ENCODE measurements around the gene PLCB4. TPM values are rescaled to one million over a fixed set of nuclear protein-coding genes. Genes with fewer than 3 reads are reported as not detected.

Gene PLCB4
- total and polyA plus RNA-seq, 7 experiments from 2014 or later, result 0.05 to 0.09 TPM; not detected in 5

- POLR2A ChIA-PET, result no interaction called here
- no peak for ATAC-seq
- Mint-ChIP-seq H3K36me3 (no peaks in the 10 kb centered on the region), H3K4me3 (no peak overlapping the region), H3K4me1 (no peaks in the 10 kb centered on the region), H3K9me3 (peaks cover 0 to 3% (median 0%) of the 10 kb centered on the region in 11 donors), H3K27me3 (no peaks in the 10 kb centered on the region), H3K27ac (no peak overlapping the region)
- Histone ChIP-seq H3K27ac (ENCODE audit: low read depth, low read length) (no peak overlapping the region), H3K4me1 (ENCODE audit: control insufficient read depth in 2 of 2, insufficient read depth in 2 of 2, low read length in 2 of 2) (no peaks in the 10 kb centered on the region), H3K36me3 (ENCODE audit: control insufficient read depth in 2 of 3, insufficient read depth in 3 of 3, low read length in 3 of 3) (no peaks in the 10 kb centered on the region), H3K4me3 (ENCODE audit: low read length) (no peak overlapping the region), H3K27me3 (ENCODE audit: control insufficient read depth in 2 of 2, insufficient read depth in 2 of 2, low read length in 2 of 2) (no peaks in the 10 kb centered on the region), H3K9me3 (ENCODE audit: control insufficient read depth in 2 of 3, low read length in 3 of 3) (no peaks in the 10 kb centered on the region)
- no peak for DNase-seq
- CTCF ChIA-PET, result no interaction called here
- intact Hi-C loops (cut with micrococcal nuclease), result no loop called here
Measured at GRCh38 chr20:9411833-9412232, 342.9 kb downstream of the PLCB4 start.

GRCh38 chr20:9412309-9412708, 343.4 kb downstream of the PLCB4 start:
- ChIA-PET POLR2A (no interaction called here), CTCF (no interaction called here)
- ATAC-seq, result no peak
- Histone ChIP-seq H3K27ac (ENCODE audit: low read depth, low read length) (no peak overlapping the region), H3K27me3 (ENCODE audit: control insufficient read depth in 2 of 2, insufficient read depth in 2 of 2, low read length in 2 of 2) (no peaks in the 10 kb centered on the region), H3K4me3 (ENCODE audit: low read length) (no peak overlapping the region), H3K9me3 (ENCODE audit: control insufficient read depth in 2 of 3, low read length in 3 of 3) (no peaks in the 10 kb centered on the region), H3K36me3 (ENCODE audit: control insufficient read depth in 2 of 3, insufficient read depth in 3 of 3, low read length in 3 of 3) (no peaks in the 10 kb centered on the region), H3K4me1 (ENCODE audit: control insufficient read depth in 2 of 2, insufficient read depth in 2 of 2, low read length in 2 of 2) (no peaks in the 10 kb centered on the region)
- Mint-ChIP-seq H3K36me3 (no peaks in the 10 kb centered on the region), H3K4me3 (no peak overlapping the region), H3K9me3 (peaks cover 0 to 3% (median 0%) of the 10 kb centered on the region in 11 donors), H3K4me1 (no peaks in the 10 kb centered on the region), H3K27ac (no peak overlapping the region), H3K27me3 (no peaks in the 10 kb centered on the region)
- DNase-seq, result no peak
- intact Hi-C loops (cut with micrococcal nuclease), result no loop called here

DNA sequence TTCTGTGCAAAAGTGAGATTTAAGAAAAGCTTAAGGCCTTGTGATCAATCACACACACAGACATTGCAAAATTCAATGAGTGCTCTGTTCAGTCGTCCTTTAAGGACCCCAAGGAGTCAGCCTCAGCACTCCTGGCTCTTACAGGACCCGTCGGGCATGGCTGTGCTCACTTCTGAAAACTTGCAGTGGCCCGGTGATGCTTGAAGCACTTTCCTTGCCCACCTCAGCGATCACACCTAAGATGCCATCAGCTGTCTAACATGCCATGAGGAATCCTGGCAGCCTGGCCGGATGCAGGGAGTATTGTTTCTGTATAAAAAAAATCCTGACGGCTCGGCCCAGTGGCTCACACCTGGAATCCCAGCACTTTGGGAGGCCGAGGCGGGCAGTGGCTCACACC, 344.1 kb downstream of the PLCB4 start:
- H3K27me3 Mint-ChIP-seq, result no peaks in the 10 kb centered on the region
- H3K27ac ChIP-seq (ENCODE audit: low read depth, low read length), result no peak overlapping the region
- DNase-seq, result no peak
- no peaks in the 10 kb centered on the region for H3K4me1 Mint-ChIP-seq
- H3K4me3 Mint-ChIP-seq, result no peak overlapping the region
- no peaks in the 10 kb centered on the region for H3K36me3 Mint-ChIP-seq
- no peaks in the 10 kb centered on the region for H3K9me3 ChIP-seq (ENCODE audit: control insufficient read depth in 2 of 3, low read length in 3 of 3)
- no peak overlapping the region for H3K27ac Mint-ChIP-seq
- H3K36me3 ChIP-seq (ENCODE audit: control insufficient read depth in 2 of 3, insufficient read depth in 3 of 3, low read length in 3 of 3), result no peaks in the 10 kb centered on the region
- ChIA-PET CTCF (no interaction called here), POLR2A (no interaction called here)
- H3K27me3 ChIP-seq (ENCODE audit: control insufficient read depth in 2 of 2, insufficient read depth in 2 of 2, low read length in 2 of 2), result no peaks in the 10 kb centered on the region
- no peak overlapping the region for H3K4me3 ChIP-seq (ENCODE audit: low read length)
- no peaks in the 10 kb centered on the region for H3K4me1 ChIP-seq (ENCODE audit: control insufficient read depth in 2 of 2, insufficient read depth in 2 of 2, low read length in 2 of 2)
- H3K9me3 Mint-ChIP-seq, result peaks cover 0 to 3% (median 0%) of the 10 kb centered on the region in 11 donors
- intact Hi-C loops (cut with micrococcal nuclease), result no loop called here
- no peak for ATAC-seq

GRCh38 chr20:9415426-9415825, 346.5 kb downstream of the PLCB4 start:
- Histone ChIP-seq H3K27ac (ENCODE audit: low read depth, low read length) (no peak overlapping the region), H3K9me3 (ENCODE audit: control insufficient read depth in 2 of 3, low read length in 3 of 3) (no peaks in the 10 kb centered on the region), H3K27me3 (ENCODE audit: control insufficient read depth in 2 of 2, insufficient read depth in 2 of 2, low read length in 2 of 2) (no peaks in the 10 kb centered on the region), H3K4me3 (ENCODE audit: low read length) (no peak overlapping the region), H3K4me1 (ENCODE audit: control insufficient read depth in 2 of 2, insufficient read depth in 2 of 2, low read length in 2 of 2) (no peaks in the 10 kb centered on the region), H3K36me3 (ENCODE audit: control insufficient read depth in 2 of 3, insufficient read depth in 3 of 3, low read length in 3 of 3) (no peaks in the 10 kb centered on the region)
- ChIA-PET CTCF (no interaction called here), POLR2A (no interaction called here)
- no peaks in the 10 kb centered on the region for H3K4me1 Mint-ChIP-seq
- intact Hi-C loops (cut with micrococcal nuclease), result no loop called here
- DNase-seq (no peak), ATAC-seq (no peak)
- no peak overlapping the region for H3K27ac Mint-ChIP-seq
- H3K27me3 Mint-ChIP-seq, result no peaks in the 10 kb centered on the region
- no peak overlapping the region for H3K4me3 Mint-ChIP-seq
- no peaks in the 10 kb centered on the region for H3K36me3 Mint-ChIP-seq
- peaks cover 0 to 3% (median 0%) of the 10 kb centered on the region in 11 donors for H3K9me3 Mint-ChIP-seq

- no peaks in the 10 kb centered on the region for H3K36me3 Mint-ChIP-seq
- peaks cover 0 to 3% (median 0%) of the 10 kb centered on the region in 5 donors for H3K27me3 Mint-ChIP-seq
- H3K9me3 ChIP-seq (ENCODE audit: control insufficient read depth in 2 of 3, low read length in 3 of 3), result no peaks in the 10 kb centered on the region
- H3K27ac Mint-ChIP-seq, result no peak overlapping the region
- ChIA-PET CTCF (no interaction called here), POLR2A (no interaction called here)
- H3K4me3 Mint-ChIP-seq, result no peak overlapping the region
- H3K4me1 Mint-ChIP-seq, result no peaks in the 10 kb centered on the region
- intact Hi-C loops (cut with micrococcal nuclease), result no loop called here
- H3K27ac ChIP-seq (ENCODE audit: low read depth, low read length), result no peak overlapping the region
- no peaks in the 10 kb centered on the region for H3K4me1 ChIP-seq (ENCODE audit: control insufficient read depth in 2 of 2, insufficient read depth in 2 of 2, low read length in 2 of 2)
- ATAC-seq, result no peak
- DNase-seq, result no peak
- peaks cover 0 to 3% (median 0%) of the 10 kb centered on the region in 11 donors for H3K9me3 Mint-ChIP-seq
- H3K4me3 ChIP-seq (ENCODE audit: low read length), result no peak overlapping the region
- no peaks in the 10 kb centered on the region for H3K27me3 ChIP-seq (ENCODE audit: control insufficient read depth in 2 of 2, insufficient read depth in 2 of 2, low read length in 2 of 2)
- H3K36me3 ChIP-seq (ENCODE audit: control insufficient read depth in 2 of 3, insufficient read depth in 3 of 3, low read length in 3 of 3), result no peaks in the 10 kb centered on the region
Measured at GRCh38 chr20:9416421-9416820, 347.5 kb downstream of the PLCB4 start.

DNA sequence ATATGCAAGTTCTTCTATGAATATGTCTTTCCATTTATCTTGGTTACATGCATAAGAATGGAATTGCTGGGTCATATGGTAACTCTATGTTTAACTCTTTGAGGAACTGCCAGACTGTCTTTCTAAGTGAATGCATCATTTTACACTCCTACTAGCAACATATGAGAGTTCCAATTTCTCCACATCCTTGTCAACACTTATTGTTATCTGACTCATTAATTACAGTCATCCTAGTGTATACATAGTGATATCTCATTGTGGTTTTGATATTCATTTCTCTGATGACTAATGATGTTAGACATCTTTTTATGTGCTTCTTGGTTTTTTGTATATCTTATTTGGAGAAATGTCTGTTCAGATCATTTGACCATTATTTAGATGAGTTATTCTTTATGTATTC, 348.8 kb downstream of the PLCB4 start:
- no peak overlapping the region for H3K4me3 Mint-ChIP-seq
- peaks cover 0 to 11% (median 0%) of the 10 kb centered on the region in 5 donors for H3K27me3 Mint-ChIP-seq
- H3K27ac Mint-ChIP-seq, result no peak overlapping the region
- no peak overlapping the region for H3K27ac ChIP-seq (ENCODE audit: low read depth, low read length)
- no peaks in the 10 kb centered on the region for H3K36me3 Mint-ChIP-seq
- H3K4me3 ChIP-seq (ENCODE audit: low read length), result no peak overlapping the region
- no peaks in the 10 kb centered on the region for H3K9me3 ChIP-seq (ENCODE audit: control insufficient read depth in 2 of 3, low read length in 3 of 3)
- no peaks in the 10 kb centered on the region for H3K27me3 ChIP-seq (ENCODE audit: control insufficient read depth in 2 of 2, insufficient read depth in 2 of 2, low read length in 2 of 2)
- no peak for DNase-seq
- H3K9me3 Mint-ChIP-seq, result peaks cover 0 to 9% (median 0%) of the 10 kb centered on the region in 11 donors
- intact Hi-C loops (cut with micrococcal nuclease), result no loop called here
- no peaks in the 10 kb centered on the region for H3K4me1 Mint-ChIP-seq
- POLR2A ChIA-PET, result no interaction called here
- no peak for ATAC-seq
- H3K36me3 ChIP-seq (ENCODE audit: control insufficient read depth in 2 of 3, insufficient read depth in 3 of 3, low read length in 3 of 3), result no peaks in the 10 kb centered on the region
- H3K4me1 ChIP-seq (ENCODE audit: control insufficient read depth in 2 of 2, insufficient read depth in 2 of 2, low read length in 2 of 2), result no peaks in the 10 kb centered on the region
- CTCF ChIA-PET, result no interaction called here

DNA sequence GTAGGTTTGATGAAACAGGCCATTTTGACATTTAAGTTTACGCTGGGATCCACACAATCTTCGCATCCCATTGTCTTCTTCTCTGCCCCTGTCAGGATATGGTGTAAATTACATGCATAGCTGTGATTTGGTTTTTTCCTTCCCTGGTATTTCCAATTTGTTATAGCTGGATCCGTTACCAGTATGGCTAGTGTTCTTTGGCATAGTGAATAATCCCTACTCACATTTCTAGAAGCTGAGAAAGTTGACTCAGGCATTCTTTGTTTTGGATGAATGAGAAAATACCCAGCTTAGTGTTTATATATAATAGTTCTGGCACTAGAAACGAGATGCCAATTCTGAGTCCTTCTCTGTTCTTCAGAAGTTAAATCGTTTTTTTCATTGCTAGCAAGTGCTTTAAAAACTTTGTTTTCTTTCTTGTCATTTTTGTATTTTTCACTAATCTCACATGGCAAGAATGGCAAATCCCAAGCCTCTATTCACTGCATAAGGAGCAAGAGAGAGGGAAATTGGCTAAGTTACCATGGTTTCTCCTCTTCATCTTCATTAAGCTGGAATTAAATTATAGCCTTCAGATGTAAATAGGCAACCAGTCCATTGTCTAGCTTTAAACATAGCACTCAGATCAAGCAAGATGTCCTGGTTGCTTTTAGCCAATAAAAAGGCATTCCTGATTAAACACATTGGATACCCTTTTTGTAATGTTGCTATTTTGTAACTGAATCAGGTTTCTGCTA, 353.6 kb downstream of the PLCB4 start:
- no peaks in the 10 kb centered on the region for H3K27me3 ChIP-seq (ENCODE audit: control insufficient read depth in 2 of 2, insufficient read depth in 2 of 2, low read length in 2 of 2)
- no peak overlapping the region for H3K4me3 ChIP-seq (ENCODE audit: low read length)
- Mint-ChIP-seq H3K4me1 (no peaks in the 10 kb centered on the region), H3K36me3 (no peaks in the 10 kb centered on the region), H3K27ac (no peak overlapping the region), H3K9me3 (peaks cover 0 to 6% (median 0%) of the 10 kb centered on the region in 11 donors), H3K4me3 (no peak overlapping the region), H3K27me3 (peaks cover 0 to 11% (median 0%) of the 10 kb centered on the region in 5 donors)
- no peaks in the 10 kb centered on the region for H3K4me1 ChIP-seq (ENCODE audit: control insufficient read depth in 2 of 2, insufficient read depth in 2 of 2, low read length in 2 of 2)
- ATAC-seq, result no peak
- ChIA-PET CTCF (no interaction called here), POLR2A (no interaction called here)
- DNase-seq, result no peak
- H3K9me3 ChIP-seq (ENCODE audit: control insufficient read depth in 2 of 3, low read length in 3 of 3), result no peaks in the 10 kb centered on the region
- intact Hi-C loops (cut with micrococcal nuclease), result no loop called here
- no peak overlapping the region for H3K27ac ChIP-seq (ENCODE audit: low read depth, low read length)
- no peaks in the 10 kb centered on the region for H3K36me3 ChIP-seq (ENCODE audit: control insufficient read depth in 2 of 3, insufficient read depth in 3 of 3, low read length in 3 of 3)

All from naive thymus-derived CD4-positive, alpha-beta T cell (primary cell).